ENCODE results near the gene AVPR2. TPM values are rescaled to one million over a fixed set of nuclear protein-coding genes. Genes with fewer than 3 reads are reported as not detected.

The AVPR2 gene
- total RNA-seq, 1 donor from 2014 or later: 3.1 TPM

GRCh38 chrX:153865685-153866084, 38.8 kb upstream of the AVPR2 start:
- no peaks in the 10 kb centered on the region for H3K4me1 ChIP-seq
- H3K27me3 ChIP-seq (ENCODE audit: low read depth): peaks cover 11% of the 10 kb centered on the region
- H3K36me3 ChIP-seq: no peaks in the 10 kb centered on the region
- no peak overlapping the region for H3K4me3 ChIP-seq
- no peak overlapping the region for H3K27ac ChIP-seq (replicated peaks)
- no peak for TF ChIP-seq CTCF (IDR thresholded peaks at IDR 0.05; ENCODE audit: borderline replicate concordance)
- no peak for DNase-seq
- no peaks in the 10 kb centered on the region for H3K9me3 ChIP-seq (replicated peaks)
- intact Hi-C loops (cut with micrococcal nuclease): no loop called here

- Histone ChIP-seq H3K4me1 (no peaks in the 10 kb centered on the region), H3K27me3 (ENCODE audit: low read depth) (peaks cover 11% of the 10 kb centered on the region), H3K27ac (replicated peaks) (no peak overlapping the region), H3K9me3 (replicated peaks) (no peaks in the 10 kb centered on the region), H3K36me3 (no peaks in the 10 kb centered on the region), H3K4me3 (no peak overlapping the region)
- intact Hi-C loops (cut with micrococcal nuclease): no loop called here
- no peak for DNase-seq
- no peak for TF ChIP-seq CTCF (IDR thresholded peaks at IDR 0.05; ENCODE audit: borderline replicate concordance)
Measured at GRCh38 chrX:153866302-153867019, 38.0 kb upstream of the AVPR2 start.

GRCh38 chrX:153867139-153867538, 37.3 kb upstream of the AVPR2 start:
- intact Hi-C loops (cut with micrococcal nuclease): no loop called here
- no peak for DNase-seq
- no peak overlapping the region for H3K27ac ChIP-seq (replicated peaks)
- H3K27me3 ChIP-seq (ENCODE audit: low read depth): peaks cover 12% of the 10 kb centered on the region
- no peak overlapping the region for H3K4me3 ChIP-seq
- TF ChIP-seq CTCF (IDR thresholded peaks at IDR 0.05; ENCODE audit: borderline replicate concordance): no peak
- H3K36me3 ChIP-seq: no peaks in the 10 kb centered on the region
- H3K9me3 ChIP-seq (replicated peaks): no peaks in the 10 kb centered on the region
- no peaks in the 10 kb centered on the region for H3K4me1 ChIP-seq

GRCh38 chrX:153867671-153868070, 36.8 kb upstream of the AVPR2 start:
- H3K4me1 ChIP-seq: no peaks in the 10 kb centered on the region
- H3K27ac ChIP-seq (replicated peaks): no peak overlapping the region
- DNase-seq: no peak
- no peaks in the 10 kb centered on the region for H3K9me3 ChIP-seq (replicated peaks)
- intact Hi-C loops (cut with micrococcal nuclease): no loop called here
- no peak for TF ChIP-seq CTCF (IDR thresholded peaks at IDR 0.05; ENCODE audit: borderline replicate concordance)
- peaks cover 9% of the 10 kb centered on the region for H3K27me3 ChIP-seq (ENCODE audit: low read depth)
- H3K36me3 ChIP-seq: no peaks in the 10 kb centered on the region
- H3K4me3 ChIP-seq: no peak overlapping the region

- H3K4me3 ChIP-seq: no peak overlapping the region
- intact Hi-C loops (cut with micrococcal nuclease): no loop called here
- H3K27me3 ChIP-seq (ENCODE audit: low read depth): peaks cover 5% of the 10 kb centered on the region
- DNase-seq: no peak
- no peaks in the 10 kb centered on the region for H3K4me1 ChIP-seq
- no peak for TF ChIP-seq CTCF (IDR thresholded peaks at IDR 0.05; ENCODE audit: borderline replicate concordance)
- no peak overlapping the region for H3K27ac ChIP-seq (replicated peaks)
- no peaks in the 10 kb centered on the region for H3K9me3 ChIP-seq (replicated peaks)
- H3K36me3 ChIP-seq: no peaks in the 10 kb centered on the region
Measured at GRCh38 chrX:153868576-153869472, 35.6 kb upstream of the AVPR2 start.

Measured in left ventricle myocardium inferior (tissue), 1 donor.